Thyroid gland (tissue), 4 donors: ENCODE data around the gene DCAF8. TPM values are rescaled to one million over a fixed set of nuclear protein-coding genes. Genes with fewer than 3 reads are reported as not detected.

Experiments
- DNase-seq, 2 donors: peaks; one replicate each; pipeline ENCODE4 v3.0.0-alpha.2; 2019
- H3K27ac ChIP-seq, 3 donors: fragments of 200-600 bp; sonication (generic); 1 replicate in 2 of 3; 2 replicates in 1 of 3; pipeline ENCODE4 v1.5.1; 2016 to 2019; ENCODE audit warnings: mild to moderate bottlenecking in 1 of 3, moderate library complexity in 1 of 3
- H3K27me3 ChIP-seq: fragments of 200-600 bp; sonication (generic); one replicate; pipeline ENCODE4 v1.5.1; 2019
- H3K36me3 ChIP-seq, 2 donors: fragments of 200-600 bp; sonication (generic); one replicate each; pipeline ENCODE4 v1.5.1; 2016 to 2019
- H3K4me1 ChIP-seq, 2 donors: fragments of 200-600 bp; sonication (generic); one replicate each; pipeline ENCODE4 v1.5.1; 2017 to 2019
- H3K4me3 ChIP-seq, 3 donors: fragments of 200-600 bp; sonication (generic); replicated peaks in 1 of 3; 1 replicate in 2 of 3; 2 replicates in 1 of 3; pipeline ENCODE4 v1.5.1; 2016; ENCODE audit warnings: mild to moderate bottlenecking in 1 of 3
- H3K9me3 ChIP-seq: fragments of 200-600 bp; sonication (generic); one replicate; pipeline ENCODE4 v1.5.1; 2017
- POLR2A ChIP-seq, 2 donors: fragments of 450-650 bp; IDR thresholded peaks; one replicate each; pipeline ENCODE4 v1.6.1; 2017; ENCODE audit warnings: antibody characterized with exemption in 2 of 2, mild to moderate bottlenecking in 2 of 2, moderate library complexity in 1 of 2
- WGBS, 2 donors: methylation state at CpG; one replicate each; pipeline ENCODE4 v1.1.5; 2017; 5-methylcytosine and 5-hydroxymethylcytosine counted together
- intact Hi-C: fragments of 100-400 bp; cut with DNase I; formaldehyde crosslinking; loops from one replicate; pipeline ENCODE4 v1.15.1; 2023
- total RNA-seq, 4 donors: library from RNA; depleted of rRNA; stranded (reverse); fragments of >200 nt; gene quantifications; one replicate each; pipeline ENCODE4 v1.2.3, GENCODE V29; 2016
- TF ChIP-seq, protein P1 (sequence below), 6 experiments: fragments of 200-600 bp in 3 of 6; fragments of 450-650 bp in 3 of 6; sonication (generic) in 3 of 6; IDR thresholded peaks; one replicate each; pipeline ENCODE4 v1.5.1; 2016 to 2019; ENCODE audit warnings: antibody characterized with exemption in 6 of 6, mild to moderate bottlenecking in 2 of 6, inconsistent platforms in 1 of 6, moderate library complexity in 1 of 6

DCAF8 gene
- total RNA-seq, 4 donors from 2014 or later: 221 to 239 (median 228) TPM

DNA sequence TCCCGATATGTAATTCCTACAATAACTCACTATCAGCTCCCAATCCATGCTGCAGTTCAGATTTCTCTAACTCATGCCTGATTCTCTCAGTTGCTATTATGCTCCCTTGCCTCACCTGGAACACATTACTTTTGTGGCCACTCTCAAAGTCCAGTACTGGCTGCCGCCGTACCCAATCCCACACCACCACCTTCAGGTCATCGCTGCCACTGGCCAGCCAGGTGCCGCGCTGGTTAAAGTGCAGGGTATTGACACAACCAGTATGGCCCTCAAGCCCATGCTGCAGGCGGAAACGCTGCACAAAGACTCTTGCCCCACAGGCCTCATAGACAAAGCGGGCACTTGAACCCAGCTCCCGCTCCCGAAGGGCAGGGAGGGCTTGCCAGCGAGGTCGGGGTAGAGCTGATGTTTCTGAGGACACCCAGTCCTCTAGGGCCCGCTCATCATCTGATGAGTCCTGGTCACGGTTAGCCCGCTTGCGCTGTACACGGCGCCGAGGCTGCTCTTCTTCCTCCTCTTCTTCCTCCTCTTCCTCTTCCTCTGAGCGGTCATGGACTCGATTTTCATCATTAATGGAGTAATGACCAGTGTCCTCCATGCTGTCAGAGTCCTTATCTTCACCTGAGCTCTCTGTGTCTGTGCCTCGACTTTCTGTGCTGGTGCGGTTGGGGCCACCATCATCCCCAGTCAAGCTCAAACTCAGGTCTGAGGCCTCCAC lies 22.6 kb downstream of the DCAF8 start:
- no peaks in the 10 kb centered on the region for H3K4me1 ChIP-seq
- WGBS, 2 donors: 95 to 96% methylated on average over 24 of the region's 24 CpGs
- peaks cover 41 to 48% of the 10 kb centered on the region in 2 donors for H3K36me3 ChIP-seq
- TF ChIP-seq, protein P1, sequence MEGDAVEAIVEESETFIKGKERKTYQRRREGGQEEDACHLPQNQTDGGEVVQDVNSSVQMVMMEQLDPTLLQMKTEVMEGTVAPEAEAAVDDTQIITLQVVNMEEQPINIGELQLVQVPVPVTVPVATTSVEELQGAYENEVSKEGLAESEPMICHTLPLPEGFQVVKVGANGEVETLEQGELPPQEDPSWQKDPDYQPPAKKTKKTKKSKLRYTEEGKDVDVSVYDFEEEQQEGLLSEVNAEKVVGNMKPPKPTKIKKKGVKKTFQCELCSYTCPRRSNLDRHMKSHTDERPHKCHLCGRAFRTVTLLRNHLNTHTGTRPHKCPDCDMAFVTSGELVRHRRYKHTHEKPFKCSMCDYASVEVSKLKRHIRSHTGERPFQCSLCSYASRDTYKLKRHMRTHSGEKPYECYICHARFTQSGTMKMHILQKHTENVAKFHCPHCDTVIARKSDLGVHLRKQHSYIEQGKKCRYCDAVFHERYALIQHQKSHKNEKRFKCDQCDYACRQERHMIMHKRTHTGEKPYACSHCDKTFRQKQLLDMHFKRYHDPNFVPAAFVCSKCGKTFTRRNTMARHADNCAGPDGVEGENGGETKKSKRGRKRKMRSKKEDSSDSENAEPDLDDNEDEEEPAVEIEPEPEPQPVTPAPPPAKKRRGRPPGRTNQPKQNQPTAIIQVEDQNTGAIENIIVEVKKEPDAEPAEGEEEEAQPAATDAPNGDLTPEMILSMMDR (IDR thresholded peaks at IDR 0.05): no peak
- no peak for TF ChIP-seq POLR2A (IDR thresholded peaks at IDR 0.05)
- H3K27ac ChIP-seq: no peak overlapping the region
- H3K27me3 ChIP-seq: no peaks in the 10 kb centered on the region
- intact Hi-C loops: no loop called here
- H3K4me3 ChIP-seq: no peak overlapping the region
- no peaks in the 10 kb centered on the region for H3K9me3 ChIP-seq
- DNase-seq: no peak

DNA sequence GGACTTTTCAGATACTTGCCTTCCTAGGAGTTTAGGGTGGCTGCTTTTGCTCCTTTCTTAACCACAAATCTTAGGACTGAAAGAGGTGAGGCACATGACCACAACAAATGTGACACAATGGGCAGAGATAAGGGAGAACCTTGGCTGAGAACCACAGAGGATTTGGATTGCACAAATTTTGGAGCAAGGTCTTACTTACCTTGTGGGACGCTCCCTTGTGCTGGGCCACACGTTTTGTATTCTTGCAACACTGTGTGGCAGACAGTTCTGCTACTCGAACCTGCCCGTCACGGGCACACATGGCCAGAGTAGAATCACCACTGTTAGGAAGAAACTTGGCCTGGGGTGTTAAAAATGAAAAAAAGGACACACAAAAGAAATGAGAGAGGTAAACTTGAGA lies 23.9 kb downstream of the DCAF8 start:
- DNase-seq: no peak
- 89 to 98% methylated on average over 5 of the region's 5 CpGs for WGBS, 2 donors
- H3K9me3 ChIP-seq: no peaks in the 10 kb centered on the region
- TF ChIP-seq POLR2A (IDR thresholded peaks at IDR 0.05): no peak
- TF ChIP-seq, protein P1 (IDR thresholded peaks at IDR 0.05): no peak
- H3K4me3 ChIP-seq: no peak overlapping the region
- H3K27me3 ChIP-seq: no peaks in the 10 kb centered on the region
- intact Hi-C loops: no loop called here
- H3K4me1 ChIP-seq: no peaks in the 10 kb centered on the region
- H3K36me3 ChIP-seq: peaks cover 41 to 50% of the 10 kb centered on the region in 2 donors
- H3K27ac ChIP-seq: no peak overlapping the region

DNA sequence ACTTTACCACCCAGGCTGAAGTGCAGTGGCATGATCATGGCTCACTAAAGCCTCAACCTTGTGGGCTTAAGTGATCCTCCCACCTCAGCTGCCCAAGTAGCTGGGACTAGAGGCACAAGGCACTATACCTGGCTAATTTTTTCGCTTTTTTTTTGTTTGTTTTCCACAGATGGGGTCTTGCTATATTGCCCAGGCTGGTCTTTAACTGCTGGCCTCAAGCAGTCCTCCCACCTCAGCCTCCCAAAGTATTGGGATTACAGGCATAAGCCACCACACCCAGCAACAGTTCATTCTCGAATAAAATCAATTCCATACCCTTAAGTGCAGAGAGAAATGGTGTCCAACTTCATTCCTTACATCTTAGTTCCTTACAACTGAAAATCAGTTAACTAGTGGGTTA lies 24.8 kb downstream of the DCAF8 start:
- no peak for TF ChIP-seq POLR2A (IDR thresholded peaks at IDR 0.05)
- TF ChIP-seq, protein P1 (IDR thresholded peaks at IDR 0.05): no peak
- intact Hi-C loops: no loop called here
- Histone ChIP-seq H3K4me3 (no peak overlapping the region), H3K4me1 (no peaks in the 10 kb centered on the region), H3K27me3 (no peaks in the 10 kb centered on the region), H3K36me3 (peaks cover 41 to 52% of the 10 kb centered on the region in 2 donors), H3K27ac (no peak overlapping the region), H3K9me3 (no peaks in the 10 kb centered on the region)
- WGBS, 2 donors: 100% methylated on average over 2 of the region's 2 CpGs
- DNase-seq: no peak

DNA sequence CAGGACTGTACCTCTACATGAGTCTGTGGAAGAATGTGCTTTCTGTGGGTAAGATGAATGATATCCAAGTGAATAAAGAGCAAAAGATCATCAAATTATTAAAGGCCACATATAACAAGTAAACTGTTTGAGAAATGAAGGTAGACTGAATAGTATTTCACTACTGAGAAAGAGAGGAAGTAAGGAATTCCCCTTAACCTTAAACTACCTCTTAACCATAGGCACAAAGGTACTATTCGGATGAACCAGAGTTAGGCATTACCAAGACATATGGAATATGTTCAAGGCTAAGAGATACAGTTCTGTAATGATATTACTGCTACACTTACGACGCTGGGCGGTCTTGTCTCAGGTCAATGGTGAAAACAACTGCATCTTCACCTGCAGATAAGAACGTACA lies 25.5 kb downstream of the DCAF8 start:
- H3K9me3 ChIP-seq: no peaks in the 10 kb centered on the region
- peaks cover 44 to 59% of the 10 kb centered on the region in 2 donors for H3K36me3 ChIP-seq
- no peak overlapping the region for H3K27ac ChIP-seq
- no peak for DNase-seq
- H3K27me3 ChIP-seq: no peaks in the 10 kb centered on the region
- TF ChIP-seq, protein P1 (IDR thresholded peaks at IDR 0.05): no peak
- TF ChIP-seq POLR2A (IDR thresholded peaks at IDR 0.05): no peak
- no peak overlapping the region for H3K4me3 ChIP-seq
- no peaks in the 10 kb centered on the region for H3K4me1 ChIP-seq
- 93 to 94% methylated on average over 5 of the region's 5 CpGs for WGBS, 2 donors
- intact Hi-C loops: no loop called here

DNA sequence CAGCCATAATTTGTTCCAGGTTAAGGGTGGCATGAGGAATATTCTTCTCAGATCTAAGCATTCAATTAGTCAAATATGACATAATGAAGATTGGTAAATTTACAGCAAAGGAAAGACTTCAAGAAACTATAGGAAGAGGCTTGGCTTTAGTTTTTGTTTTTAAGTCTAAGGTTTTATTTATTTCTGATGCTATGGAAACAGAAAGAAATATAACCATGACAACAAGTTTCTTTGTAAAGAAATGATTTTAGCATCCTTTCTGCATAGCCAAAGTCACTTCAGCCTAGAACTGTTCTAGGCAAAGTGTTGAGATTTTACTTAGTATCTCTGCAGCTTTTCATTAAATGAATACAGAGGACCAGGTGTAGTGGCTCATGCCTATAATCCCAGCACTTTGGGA lies 29.4 kb downstream of the DCAF8 start:
- no peaks in the 10 kb centered on the region for H3K9me3 ChIP-seq
- H3K36me3 ChIP-seq: peaks cover 57 to 69% of the 10 kb centered on the region in 2 donors
- DNase-seq: no peak
- no peak overlapping the region for H3K27ac ChIP-seq
- H3K27me3 ChIP-seq: no peaks in the 10 kb centered on the region
- intact Hi-C loops: no loop called here
- H3K4me3 ChIP-seq: no peak overlapping the region
- TF ChIP-seq POLR2A (IDR thresholded peaks at IDR 0.05): no peak
- TF ChIP-seq, protein P1 (IDR thresholded peaks at IDR 0.05): no peak
- no peaks in the 10 kb centered on the region for H3K4me1 ChIP-seq
